Measurements from ENCODE around the gene NLGN2.

Gene NLGN2

DNA sequence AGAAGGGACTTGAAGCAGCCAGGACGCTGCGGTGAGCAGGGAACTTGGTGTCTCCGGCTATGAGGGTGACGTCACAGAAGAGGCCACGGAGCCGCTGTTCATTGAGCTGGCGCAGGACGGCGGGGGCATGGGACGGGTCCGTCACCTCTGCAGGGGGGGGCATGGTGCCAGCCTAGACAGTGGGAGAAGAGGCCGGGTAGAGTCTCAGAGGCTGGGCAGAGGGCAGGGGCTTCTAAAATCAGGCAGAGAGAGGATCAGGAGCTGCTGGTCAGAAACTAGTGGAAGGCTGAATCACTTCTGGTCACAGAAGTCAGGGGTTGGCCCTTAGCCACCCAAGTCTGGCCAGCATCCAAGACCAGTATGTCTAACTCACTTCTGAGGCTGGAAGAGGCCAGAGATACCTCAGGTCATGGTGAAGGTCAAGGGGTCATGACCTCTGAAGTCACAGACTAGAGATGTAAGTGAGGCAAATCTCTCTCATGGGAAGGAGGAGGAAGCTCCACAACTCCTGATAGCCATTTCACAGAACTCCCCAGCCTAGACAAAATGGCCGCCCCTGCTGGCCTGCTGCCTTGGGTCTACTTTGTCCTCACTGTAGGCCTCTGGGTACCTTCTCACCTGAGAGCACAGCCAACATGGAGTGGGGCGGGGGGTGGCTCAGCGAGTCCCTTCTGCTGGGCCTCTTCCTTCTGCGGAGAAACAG, 59.1 kb downstream of the NLGN2 start:
- no peak for DNase-seq

DNA sequence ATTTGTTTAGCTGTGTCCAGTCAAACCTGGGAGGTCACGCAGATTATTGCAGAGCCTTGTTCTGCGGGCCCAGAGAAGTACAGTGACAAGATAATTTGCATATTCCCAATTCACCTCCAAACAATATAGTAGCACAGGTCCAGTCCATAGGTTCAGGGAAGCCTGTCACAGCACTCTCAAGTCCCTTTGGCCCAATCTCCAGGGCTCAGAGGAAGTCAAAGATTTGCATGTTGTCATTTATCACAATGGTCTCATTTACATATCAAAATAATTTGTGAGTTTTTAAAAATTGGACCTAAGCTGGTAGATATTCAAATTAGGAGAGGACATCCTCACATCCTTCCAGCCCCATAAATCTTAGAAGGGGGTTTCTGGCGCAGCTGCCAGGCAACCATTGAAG, 59.9 kb downstream of the NLGN2 start:
- no peak for DNase-seq

- DNase-seq: no peak
Observed at GRCh38 chr17:7468290-7468689, 60.6 kb downstream of the NLGN2 start.

- DNase-seq: no peak
Observed at GRCh38 chr17:7468804-7469389, 61.3 kb downstream of the NLGN2 start.

All from activated CD4-positive, alpha-beta T cell treated with anti-CD3 and anti-CD28 coated beads, Interleukin-2, amount 50 U/mL, for 4 hours (primary cell).